Activated CD4-positive, alpha-beta T cell treated with anti-CD3 and anti-CD28 coated beads, Interleukin-2, amount 50 U/mL, for 48 hours (primary cell): Measurements from ENCODE around the gene TRIM38.
"Not testable (repeated sequence)": the region's sequence is repeated elsewhere in the genome, so short reads cannot be mapped to it uniquely, and the experiment has no call there.

Experiments
- DNase-seq, 2 experiments: peaks; one replicate each; pipeline ENCODE4 v3.0.0-alpha.2; 2020

Gene TRIM38

DNA sequence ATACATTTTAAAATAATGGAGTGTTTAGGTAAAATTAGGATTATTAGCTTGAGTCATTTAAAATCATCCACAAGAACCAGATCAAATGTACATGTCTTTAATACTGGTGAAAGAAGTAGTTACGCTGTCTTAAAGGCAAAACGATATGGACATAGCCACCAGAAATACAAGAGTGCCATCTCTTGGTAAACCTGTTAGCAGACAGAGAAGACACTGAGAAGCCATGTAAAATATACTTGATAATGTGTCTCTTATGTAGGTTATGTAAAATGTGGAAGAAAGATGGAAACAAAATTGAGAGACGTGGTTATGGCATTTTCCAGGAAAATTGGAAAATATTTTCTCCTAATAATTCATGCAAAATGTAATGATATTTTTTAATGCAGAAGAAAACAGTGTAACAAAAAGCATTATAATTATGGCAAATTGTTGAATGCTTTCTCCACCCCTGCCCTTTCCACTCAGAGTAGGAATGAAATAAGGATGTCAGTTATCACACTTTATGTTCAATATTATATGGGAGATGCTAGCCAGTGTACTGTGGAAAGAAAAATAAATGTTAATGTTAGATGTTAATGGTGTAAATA, 19.9 kb upstream of the TRIM38 start:
- DNase-seq = no peak

DNA sequence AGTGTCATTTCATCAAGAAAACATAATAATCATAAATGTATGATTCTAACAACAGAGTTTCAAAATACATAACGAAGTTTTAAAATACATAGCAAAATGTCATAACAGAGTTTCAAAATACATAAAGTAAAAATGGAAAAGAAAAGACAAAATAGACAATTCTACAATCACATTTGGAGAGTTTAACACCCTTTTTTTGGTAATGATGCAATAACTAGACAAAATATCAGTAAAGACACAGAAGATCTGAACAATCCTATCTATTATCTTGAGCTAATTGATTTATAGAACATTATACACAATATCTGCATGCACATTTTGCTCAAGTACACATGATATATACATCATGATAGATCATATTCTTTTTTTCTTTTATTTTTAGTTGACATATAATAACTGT, 18.7 kb upstream of the TRIM38 start:
- no peak for DNase-seq

DNA sequence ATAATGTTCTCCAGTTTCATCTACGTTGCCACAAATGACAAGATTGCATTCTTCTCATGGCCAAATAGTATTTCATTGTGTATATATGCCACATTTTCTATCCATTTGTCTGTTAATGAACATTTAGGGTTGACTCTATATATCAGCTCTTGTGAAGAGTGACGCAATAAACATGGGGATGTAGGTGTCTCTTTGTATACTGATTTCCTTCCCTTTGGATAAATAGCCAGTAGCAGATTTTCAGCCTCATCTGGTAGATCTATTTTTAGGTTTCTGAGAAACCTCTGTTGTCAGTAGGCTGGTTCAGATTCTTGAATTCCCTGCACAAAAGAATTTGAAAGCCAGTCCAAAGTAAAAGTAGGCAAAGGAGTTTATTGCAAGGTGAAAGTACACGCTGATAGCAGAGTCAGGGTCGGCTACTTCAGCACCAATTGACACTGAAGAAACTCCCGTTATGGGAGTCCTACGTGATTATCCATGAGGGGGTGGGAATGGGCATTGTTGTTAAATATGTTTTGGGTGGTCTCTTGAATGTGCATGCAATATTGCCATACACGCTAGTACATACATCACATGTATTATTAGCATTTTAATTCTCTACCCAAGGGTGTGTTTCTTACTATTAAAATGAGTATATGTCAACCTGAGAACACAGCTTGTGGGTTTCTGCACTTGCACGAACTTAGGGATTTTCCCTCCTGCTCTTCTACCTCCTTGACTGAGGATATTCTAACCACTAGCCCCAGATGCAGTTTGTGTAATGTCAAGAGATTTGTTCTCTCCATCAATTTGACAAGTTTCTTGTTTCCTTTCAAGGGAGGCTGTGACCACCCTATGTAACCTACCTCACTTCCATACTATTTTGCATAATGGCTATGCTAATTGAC, 17.7 kb upstream of the TRIM38 start:
- no peak for DNase-seq

DNA sequence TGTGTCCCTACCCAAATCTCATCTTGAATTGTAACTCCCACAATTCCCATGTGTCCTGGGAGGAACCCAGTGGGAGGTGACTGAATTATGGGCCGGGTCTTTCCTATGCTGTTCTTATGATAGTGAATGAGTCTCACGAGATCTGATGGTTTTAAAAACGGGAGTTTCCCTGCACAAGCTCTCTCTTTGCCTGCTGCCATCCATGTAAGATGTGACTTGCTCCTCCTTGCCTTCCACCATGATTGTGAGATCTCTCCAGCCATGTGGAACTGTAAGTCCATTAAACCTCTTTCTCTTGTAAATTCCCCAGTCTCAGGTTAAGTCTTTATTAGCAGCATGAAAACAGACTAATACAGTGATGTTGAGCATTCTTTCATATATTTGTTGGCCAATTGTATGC, 16.9 kb upstream of the TRIM38 start:
- DNase-seq = not testable (repeated sequence)

DNA sequence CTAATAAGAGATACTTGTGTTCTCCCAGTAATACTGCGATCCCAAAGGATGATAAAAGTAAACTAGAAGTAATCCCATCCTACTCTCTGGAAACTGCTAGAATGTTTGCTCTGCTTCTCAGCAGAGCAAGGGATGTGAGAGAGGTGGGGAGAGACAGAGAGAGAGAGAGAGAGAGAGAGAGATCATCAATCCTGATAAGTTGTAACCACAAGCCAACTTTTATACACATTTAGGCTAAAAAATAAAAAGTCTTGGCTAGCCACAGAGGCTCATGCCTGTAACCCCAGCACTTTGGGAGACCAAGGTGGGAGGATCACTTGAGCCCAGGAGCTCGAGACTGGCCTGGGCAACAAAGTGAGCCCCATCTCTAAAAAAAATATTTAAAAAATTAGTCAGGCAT, 16.0 kb upstream of the TRIM38 start:
- no peak for DNase-seq

DNA sequence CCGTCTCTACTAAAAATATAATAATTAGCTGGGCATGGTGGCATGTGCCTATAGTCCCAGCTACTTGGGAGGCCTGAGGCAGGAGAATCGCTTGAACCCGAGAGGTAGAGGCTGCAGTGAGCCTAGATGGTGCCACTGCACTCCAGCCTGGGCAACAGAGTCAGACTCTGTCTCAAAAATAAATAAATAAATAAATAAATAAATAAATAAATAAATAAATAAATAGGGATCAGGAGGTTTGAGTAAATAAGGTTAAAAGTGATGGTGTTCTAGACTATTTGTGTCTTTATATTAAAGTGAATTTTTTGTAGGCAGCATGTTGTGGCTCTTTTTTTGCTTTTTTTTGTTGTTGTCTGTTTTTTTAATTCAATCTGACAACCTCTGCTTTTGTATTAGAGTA, 15.1 kb upstream of the TRIM38 start:
- not testable (repeated sequence) for DNase-seq

DNA sequence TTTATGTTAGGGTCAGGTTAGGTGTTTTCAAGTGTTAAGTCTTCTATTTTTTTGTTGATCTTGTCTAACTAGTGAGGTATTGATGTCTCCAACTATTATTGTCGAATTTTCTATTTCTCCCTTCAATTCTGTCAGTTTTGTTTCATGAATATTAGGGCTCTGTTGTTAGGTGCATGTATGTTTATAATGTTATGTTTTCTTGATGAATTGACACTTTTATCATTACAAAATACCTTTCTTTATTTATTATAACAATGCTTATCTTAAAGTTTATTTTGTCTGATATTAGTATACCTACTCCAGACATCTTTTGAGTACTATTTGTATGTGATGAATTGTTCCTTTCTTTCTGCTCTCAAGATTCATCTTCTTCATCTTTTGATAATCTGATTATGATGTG, 12.9 kb upstream of the TRIM38 start:
- no peak for DNase-seq

DNA sequence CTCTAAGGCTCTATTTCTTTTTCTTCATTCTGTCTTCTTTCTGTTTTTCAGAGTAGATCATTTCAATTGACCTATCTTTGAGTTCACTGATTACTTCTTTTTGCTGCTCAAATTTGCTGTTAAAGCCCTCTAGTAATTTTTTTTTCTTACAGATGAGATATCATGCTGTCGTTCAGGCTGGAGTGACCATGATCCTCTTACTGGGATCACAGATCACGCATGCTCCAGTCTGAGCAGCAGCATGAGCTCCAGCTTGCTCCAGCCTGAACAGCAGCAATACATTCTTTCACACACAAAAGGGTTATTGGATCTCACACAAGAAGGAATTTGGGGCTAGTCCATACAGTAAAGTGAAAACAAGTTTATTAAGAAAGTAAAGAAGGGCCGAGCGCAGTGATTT, 12.3 kb upstream of the TRIM38 start:
- no peak for DNase-seq

DNA sequence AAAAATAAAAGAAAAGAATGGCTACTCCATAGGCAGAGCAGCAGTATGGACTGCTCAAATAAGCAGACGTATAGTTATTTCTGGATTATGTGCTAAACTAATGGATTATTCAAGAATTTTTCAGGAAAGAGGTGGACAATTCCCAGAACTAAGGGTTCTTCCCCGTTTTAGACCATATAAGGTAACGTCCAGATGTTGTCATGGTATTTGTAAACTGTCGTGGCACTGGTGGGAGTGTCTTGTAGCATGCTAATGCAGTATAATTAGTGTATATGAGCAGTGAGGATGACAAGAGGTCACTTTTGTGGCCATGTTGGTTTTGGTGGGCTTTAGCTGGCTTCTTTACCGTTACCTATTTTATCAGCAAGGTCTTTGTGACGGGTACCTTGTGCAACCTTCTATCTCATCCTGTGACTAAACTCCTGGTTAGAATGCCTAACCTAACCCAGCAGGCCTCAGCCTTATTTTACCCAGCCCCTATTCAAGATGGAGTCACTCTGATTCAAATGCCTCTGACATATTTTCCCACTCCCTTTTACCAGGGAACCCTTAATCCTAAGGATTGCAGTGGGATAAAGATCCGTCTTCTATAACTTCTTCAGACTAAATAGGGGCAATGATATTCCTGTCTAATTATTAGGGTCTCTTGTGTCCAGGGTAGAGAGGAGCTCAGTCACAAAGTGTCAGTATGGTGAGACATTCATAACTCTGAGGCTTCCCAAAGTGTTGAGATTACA, 11.1 kb upstream of the TRIM38 start:
- no peak for DNase-seq

DNA sequence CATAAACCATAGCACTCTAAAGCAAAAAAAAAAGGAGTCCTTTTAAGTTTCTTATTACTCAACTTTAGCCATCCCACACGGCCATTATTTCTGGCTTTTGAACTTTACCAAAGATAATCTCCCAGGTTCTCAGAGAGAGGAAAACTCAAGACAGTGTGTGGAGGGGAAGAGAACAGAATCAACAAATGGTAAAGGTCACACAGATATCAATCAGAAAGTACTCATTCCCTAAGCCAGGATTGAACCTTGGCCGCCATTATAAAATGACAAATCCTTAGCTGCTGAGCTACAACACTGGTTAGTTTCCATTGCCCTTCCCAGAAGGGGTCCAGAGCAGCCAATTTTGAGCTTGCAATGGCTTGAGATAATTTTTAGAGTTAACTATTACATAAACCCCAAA, 10.1 kb upstream of the TRIM38 start:
- no peak for DNase-seq

DNA sequence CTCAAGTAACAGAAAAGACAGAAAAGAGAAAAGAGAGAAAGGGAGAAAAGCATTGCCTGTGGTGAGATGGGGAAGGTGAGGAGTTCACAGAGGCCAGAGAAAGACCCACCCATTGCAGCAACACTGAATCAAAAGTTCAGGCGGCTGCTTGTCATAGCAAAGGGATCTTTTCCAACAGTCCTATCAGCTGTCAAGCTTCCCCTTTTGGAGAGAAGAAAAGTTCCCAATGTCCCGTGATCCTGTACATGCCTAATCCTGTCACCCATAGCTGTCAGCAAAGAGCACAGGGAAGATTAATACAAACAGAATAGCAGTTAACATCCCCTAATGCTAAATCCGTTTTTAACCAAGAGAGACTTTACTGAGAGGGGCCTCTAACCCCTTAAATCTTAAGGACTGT, 8.9 kb upstream of the TRIM38 start:
- no peak for DNase-seq

DNA sequence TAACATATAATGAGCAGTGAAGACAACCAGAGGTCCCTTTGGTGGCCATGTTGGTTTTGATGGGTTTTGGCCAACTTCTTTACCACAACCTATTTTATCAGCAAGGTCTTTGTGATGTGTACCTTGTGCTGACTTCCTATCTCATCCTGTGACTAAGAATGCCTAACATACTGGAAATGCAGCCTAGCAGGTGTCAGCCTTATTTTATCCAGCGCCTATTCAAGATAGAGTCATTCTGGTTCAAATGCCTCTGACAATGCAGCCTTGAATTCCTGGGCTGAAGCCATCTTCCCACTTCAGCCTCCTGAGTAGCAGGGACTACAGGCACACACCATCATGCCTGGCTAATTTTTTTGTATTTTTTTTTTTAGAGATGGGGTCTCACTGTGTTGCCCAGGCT, 7.8 kb upstream of the TRIM38 start:
- DNase-seq = no peak

DNA sequence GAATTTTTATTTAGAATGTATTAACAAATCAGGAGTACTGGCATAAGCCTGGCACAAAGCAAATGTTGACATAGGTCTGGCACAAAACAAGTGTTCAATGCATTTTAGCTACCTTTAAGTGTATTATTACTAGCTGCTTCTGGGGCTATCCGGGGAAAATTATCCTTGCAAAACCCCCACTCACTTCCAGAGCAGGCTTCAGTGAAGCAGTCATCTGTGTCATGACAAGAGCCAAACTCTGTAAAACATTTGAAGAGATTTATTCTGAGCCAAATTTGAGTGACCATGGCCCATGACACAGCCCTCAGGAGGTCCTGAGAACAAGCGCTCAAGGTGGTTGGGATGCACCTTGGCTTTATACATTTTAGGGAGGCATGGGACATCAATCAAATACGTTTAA, 6.4 kb upstream of the TRIM38 start:
- no peak for DNase-seq

DNA sequence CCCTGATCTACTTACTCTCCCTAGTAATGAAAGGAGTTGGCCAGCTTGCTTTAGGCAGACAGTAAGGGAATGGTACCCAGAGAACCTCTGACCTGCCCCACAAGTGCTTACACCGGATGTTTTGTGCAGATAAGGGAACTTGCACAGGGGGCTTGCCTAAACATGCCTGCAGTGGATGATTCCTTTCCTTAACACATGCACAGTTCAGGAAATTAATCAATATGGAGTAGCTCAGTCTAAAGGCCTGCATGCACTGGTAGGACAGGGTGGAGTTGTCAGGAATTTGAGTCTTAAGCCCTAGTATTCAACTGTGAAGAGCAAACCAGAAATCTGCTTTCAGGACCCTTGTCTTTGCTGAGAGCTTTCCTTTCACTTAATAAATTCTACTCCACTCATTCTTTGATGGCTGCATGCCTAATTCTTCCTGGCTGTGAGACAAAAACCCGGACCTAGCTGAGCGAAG, 3.9 kb upstream of the TRIM38 start:
- DNase-seq = no peak

DNA sequence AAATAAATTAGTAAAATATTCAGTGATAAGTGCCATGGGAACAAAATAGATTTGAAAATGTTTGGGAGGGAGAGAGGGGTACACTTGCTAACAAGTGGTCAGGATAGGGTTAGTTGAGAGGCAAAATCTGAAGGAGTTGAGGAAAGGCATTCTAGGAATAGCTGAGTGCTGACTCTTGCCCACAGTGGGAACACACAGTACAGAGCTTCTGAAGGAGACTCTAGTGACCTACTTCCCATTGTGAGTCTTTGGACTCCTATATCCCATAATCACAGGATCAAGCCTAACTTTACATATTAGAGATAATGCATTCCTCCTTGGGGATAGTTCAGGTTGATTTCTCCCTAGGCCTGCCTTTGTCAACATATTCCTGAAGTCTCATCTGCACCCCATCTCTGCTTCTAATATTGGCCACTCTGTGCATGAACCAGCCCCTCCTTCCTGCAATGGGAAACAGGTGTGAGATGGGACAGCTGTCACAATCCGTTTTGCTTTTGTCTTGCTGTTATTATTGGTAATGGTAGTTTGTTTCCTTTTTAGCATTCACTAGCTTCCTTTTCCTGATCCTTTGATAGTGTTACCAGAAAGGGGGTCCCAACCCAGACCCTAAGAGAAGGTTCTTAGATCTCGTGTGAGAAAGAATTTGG, 2.6 kb upstream of the TRIM38 start:
- DNase-seq = no peak

DNA sequence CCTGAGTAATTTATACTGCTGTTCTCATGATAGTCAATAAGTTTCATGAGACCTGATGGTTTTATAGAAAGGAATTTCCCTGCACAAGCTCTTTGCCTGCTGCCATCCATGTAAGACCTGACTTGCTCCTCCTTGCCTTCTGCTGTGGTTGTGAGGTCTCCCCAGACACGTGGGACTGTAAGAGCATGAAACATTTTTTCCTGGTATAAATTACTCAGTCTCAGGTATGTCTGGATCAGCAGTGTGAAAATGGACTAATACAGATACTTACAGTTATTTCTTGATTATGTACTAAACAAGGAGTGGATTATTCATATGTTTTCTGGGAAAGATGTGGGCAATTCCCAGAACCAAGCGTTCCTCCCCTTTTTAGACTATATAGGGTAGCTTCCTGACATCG, 1.9 kb upstream of the TRIM38 start:
- peak; percentile 63 to 75 for DNase-seq

DNA sequence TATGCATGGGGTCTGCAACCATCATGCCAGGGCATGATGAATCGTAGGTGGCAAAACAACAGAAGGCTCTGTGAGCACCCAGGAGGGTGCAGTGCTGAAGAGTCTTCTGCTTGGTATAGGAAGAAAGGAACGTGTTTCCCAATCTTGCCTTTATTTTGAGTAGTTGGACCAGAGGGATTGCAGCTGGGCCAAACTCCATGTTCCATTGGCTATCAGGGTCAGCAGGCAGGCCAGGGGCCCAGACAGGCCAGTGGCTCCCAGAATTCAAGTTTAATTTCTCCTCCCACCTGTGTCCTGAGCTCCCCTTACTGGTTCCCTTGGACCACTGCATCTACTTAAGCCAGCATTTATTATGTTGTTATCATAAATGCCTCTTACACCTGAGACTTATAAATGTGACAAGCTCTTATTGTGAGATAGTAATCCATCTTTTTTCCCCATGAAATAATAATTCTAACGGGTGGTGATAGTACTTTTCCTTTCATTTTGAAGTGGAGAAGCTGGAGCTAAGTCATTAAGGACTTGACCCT, 918 bp upstream of the TRIM38 start:
- DNase-seq = no peak

DNA sequence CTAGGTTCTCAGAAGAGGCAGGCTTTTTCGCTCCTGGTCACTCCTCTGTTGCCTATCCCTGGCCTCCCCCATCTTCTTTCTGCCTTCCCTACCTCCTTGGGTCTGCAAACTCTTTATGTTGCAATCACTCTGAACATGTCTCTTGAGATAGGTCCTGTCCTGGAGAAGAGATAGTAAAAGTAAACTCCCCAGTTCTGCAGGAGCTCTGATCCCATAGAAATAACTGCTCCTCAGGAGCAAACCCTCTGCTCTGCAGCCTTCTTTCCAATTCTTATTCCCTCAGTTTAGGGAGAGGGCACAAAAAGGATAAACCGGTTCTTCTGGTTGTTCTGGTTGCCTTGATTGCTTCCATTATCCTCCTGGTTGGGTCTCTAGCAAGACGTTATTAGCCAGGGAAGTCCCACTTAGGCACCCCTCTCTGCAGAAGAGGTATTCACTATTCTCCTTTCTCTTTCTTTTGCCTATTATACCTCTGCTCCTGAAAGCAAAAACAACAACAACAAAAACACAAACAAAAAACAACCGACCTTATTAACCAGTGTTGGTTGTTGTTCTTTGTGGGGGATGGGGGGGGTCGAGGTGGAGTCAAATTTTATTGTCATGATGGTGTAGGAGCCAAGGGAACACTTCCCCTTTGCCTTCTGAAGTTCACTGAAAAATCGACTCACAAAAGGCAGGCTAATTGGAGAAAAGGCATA, 973 bp downstream of the TRIM38 start:
- no peak for DNase-seq

DNA sequence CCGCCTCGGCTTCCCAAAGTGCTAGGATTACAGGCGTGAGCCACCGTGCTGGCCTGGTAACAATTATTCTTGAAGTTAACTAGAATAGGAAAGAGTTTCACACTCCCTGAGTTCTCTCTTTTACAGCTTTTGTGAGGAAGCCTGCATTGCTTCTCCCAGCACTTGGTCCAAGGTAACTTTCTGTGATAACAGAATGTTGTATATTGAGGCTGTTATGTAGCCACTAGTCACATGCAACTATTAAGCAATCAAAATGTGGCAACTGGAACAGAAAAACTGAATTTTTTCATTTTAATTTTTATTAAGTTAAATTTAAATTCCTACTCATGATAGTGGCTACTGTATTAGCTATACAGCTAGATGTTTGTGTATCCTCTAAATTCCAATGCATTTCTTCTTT, 2.5 kb downstream of the TRIM38 start:
- no peak for DNase-seq

DNA sequence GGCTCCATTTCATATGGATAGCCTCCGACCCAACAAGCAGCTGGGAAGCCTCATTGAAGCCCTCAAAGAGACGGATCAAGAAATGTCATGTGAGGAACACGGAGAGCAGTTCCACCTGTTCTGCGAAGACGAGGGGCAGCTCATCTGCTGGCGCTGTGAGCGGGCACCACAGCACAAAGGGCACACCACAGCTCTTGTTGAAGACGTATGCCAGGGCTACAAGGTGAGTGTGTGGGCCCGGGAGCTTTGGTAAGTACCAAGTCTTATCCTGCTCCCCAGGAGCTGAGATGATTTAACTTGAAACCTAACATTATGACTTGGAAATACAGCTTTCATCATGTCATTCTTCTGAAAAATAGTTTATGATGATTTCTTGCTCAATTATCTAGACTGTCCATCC, 4.1 kb downstream of the TRIM38 start:
- peak in 1 of 2 experiments; percentile 32 for DNase-seq

DNA sequence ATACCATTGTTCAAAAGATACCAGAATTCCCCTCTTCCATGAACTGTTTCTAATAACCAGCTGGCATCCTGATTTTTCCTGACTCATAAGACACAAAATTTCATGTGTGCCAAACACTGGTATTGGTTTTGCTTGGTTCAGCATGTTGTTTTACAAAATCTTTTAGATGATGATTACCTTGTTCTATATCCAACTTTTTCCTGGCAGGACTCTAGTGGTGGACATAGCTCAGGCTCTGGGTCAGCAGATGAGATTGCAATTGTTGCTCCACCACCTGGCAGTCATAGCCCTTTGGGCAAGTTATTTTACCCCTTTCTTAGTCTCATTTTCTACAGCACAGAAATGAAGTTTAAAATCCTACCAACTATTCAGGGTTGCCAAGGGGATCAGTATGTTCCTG, 6.2 kb downstream of the TRIM38 start:
- no peak for DNase-seq

DNA sequence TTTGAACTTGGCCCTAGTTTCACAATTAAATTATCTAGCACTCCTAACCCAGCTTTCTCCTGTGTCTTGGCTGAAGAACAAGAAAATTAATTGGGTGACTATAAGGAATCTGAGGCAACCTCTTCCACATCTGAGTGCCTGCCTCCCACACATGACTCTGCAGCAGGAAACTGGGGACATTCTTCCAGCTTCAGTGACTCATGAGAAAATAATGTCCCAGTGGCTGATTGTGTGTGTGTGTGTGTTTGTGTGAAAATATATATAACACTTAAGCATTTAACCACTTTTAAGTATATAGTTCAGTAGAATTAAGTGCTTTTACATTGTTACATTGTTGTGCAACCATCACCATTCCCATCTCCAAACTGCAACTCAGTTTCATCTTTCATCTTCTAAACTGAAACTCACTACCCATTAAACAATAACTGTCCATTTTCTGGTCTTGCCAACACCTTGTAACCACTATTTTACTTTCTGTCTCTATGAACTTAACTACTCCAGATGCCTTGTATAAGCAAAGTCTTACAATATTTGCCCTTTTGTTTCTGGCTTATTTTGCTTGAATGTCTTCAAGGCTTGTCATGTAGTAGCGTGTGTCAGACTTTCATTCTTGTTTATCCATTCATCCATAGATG, 8.7 kb downstream of the TRIM38 start:
- no peak for DNase-seq
